BJ (cell line): ENCODE measurements around the gene UXS1. TPM values are rescaled to one million over a fixed set of nuclear protein-coding genes. Genes with fewer than 3 reads are reported as not detected.

Experiments used
- CTCF ChIA-PET: fragments of 350-600 bp; formaldehyde crosslinking; extraction: SDS; loops from one replicate; lab custom pipeline; 2021; ENCODE audit warnings: antibody characterized with exemption, inconsistent platforms; lab: Yijun Ruan, JAX
- POLR2A ChIA-PET: fragments of 300-600 bp; sonication (Branson Sonifier 250); formaldehyde crosslinking; extraction: SDS; loops from one replicate; lab custom pipeline; 2021; ENCODE audit warnings: antibody characterized with exemption; lab: Charles Lee
- DNase-seq: peaks from one replicate; pipeline ENCODE4 v3.0.0-alpha.2; 2011; ENCODE audit warnings: low read depth
- H3K27me3 ChIP-seq: 2 replicates; pipeline ENCODE4 v1.6.0; 2011; ENCODE audit warnings: low read length; ENCODE audit not compliant: control insufficient read depth, insufficient read depth
- H3K36me3 ChIP-seq: 2 replicates; pipeline ENCODE4 v1.5.1; 2011; ENCODE audit warnings: low read length; ENCODE audit not compliant: control insufficient read depth, insufficient read depth
- H3K4me3 ChIP-seq: 2 replicates; pipeline ENCODE4 v1.5.1; 2011; ENCODE audit warnings: low read depth, mild to moderate bottlenecking, control low read depth, low read length
- CTCF ChIP-seq: IDR thresholded peaks from 2 replicates; pipeline ENCODE4 v1.5.1; 2011; ENCODE audit warnings: low read depth, mild to moderate bottlenecking, control low read depth, inconsistent platforms, low read length, moderate library complexity; ENCODE audit not compliant: insufficient read depth
- polyA plus RNA-seq: library from polyadenylated mRNA; depleted of rRNA; stranded (reverse); fragments of >200 nt; gene quantifications from 2 replicates; pipeline ENCODE4 v1.2.3, GENCODE V29; 2011

The UXS1 gene
- polyA plus RNA-seq, 1 experiment: 46.3 TPM

- DNase-seq: no peak
- H3K27me3 ChIP-seq: no peaks in the 10 kb centered on the region
- CTCF ChIA-PET: no interaction called here
- no peak for TF ChIP-seq CTCF
- H3K36me3 ChIP-seq: peaks cover 4% of the 10 kb centered on the region; the same call in 1 of the 2 replicates
- POLR2A ChIA-PET: no interaction called here
- no peak overlapping the region for H3K4me3 ChIP-seq
These were observed 69.1 kb downstream of the UXS1 start for GRCh38 chr2:106124905-106125549.

- TF ChIP-seq CTCF: no peak
- H3K36me3 ChIP-seq: peaks cover 4% of the 10 kb centered on the region; the same call in 1 of the 2 replicates
- no peak overlapping the region for H3K4me3 ChIP-seq
- DNase-seq: no peak
- H3K27me3 ChIP-seq: no peaks in the 10 kb centered on the region
- ChIA-PET POLR2A (no interaction called here), CTCF (no interaction called here)
These were observed 69.9 kb downstream of the UXS1 start for GRCh38 chr2:106124106-106124756.

DNA sequence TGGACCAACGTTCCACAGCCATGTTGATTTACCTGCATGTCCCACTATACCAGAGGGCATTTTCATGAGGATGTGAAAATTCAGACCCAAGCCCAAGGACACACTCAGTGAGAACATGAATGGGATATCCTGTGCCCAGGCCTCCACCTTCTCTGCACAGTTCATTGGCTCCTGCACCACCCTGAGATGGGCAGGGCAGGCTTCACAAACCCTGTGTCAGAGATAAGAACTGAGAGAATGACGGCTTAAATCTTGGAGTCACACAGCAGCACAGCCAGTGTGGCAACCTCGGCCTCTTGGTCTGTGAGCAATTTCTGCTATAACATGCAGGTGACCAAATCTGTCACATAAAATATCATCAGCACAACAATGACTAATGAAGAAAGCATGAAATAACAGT, 71.9 kb downstream of the UXS1 start:
- Histone ChIP-seq H3K27me3 (no peaks in the 10 kb centered on the region), H3K36me3 (peaks cover 4% of the 10 kb centered on the region; the same call in 1 of the 2 replicates), H3K4me3 (no peak overlapping the region)
- CTCF ChIA-PET: interaction anchor here (0.8 kb wide), 1 partner anchor 15 kb away, joined by 3 read pairs; no protein-coding TSS in a partner anchor
- no peak for DNase-seq
- TF ChIP-seq CTCF: no peak
- POLR2A ChIA-PET: no interaction called here

DNA sequence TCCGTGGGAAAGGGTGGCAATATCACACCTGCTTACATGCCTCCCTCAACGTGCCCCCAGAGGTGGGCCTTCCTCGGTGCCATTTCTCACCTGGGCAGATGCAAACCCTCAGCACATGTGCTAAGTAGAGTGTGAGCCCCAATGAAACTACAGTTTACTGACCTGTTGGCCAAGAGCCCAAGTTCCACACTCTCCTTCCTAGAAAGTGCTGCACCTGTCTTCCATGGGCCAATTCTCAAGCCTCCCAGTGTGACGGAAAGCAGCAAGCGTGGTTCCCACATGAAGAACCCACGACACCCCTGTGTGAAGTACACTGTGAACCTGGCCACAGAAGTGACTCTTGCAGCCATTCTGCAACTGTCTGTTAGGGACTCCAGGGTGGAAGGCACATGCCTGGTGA, 73.7 kb downstream of the UXS1 start:
- H3K36me3 ChIP-seq: peaks cover 4% of the 10 kb centered on the region; the same call in 1 of the 2 replicates
- H3K27me3 ChIP-seq: no peaks in the 10 kb centered on the region
- no peak for DNase-seq
- no peak for TF ChIP-seq CTCF
- CTCF ChIA-PET: no interaction called here
- POLR2A ChIA-PET: no interaction called here
- no peak overlapping the region for H3K4me3 ChIP-seq

DNA sequence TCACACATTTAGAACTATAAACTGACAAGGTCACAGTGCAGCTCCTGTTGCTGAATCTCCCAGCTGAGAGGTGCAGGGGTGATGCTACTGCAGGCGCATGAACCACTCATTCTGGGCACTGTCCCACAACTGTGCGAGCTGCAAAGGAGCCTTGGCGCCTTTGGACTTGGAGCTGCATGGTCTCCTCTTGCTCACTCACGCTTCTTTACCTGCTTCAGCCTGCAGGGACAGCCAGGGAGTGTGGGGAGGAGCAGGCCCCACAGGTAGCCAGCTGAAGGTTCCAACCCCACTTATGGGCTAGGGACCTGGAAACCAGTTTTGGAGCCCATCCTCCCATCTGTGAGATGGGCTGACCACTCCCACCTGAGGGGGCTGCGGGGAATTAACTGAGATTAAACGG, 75.0 kb downstream of the UXS1 start:
- TF ChIP-seq CTCF: no peak
- no peak for DNase-seq
- ChIA-PET CTCF (interaction anchor here (0.8 to 0.9 kb wide), 2 partner anchors 14 to 49 kb away, joined by 3 to 5 read pairs; no protein-coding TSS in a partner anchor), POLR2A (no interaction called here)
- no peaks in the 10 kb centered on the region for H3K27me3 ChIP-seq
- H3K4me3 ChIP-seq: no peak overlapping the region
- peaks cover 3% of the 10 kb centered on the region; the same call in 1 of the 2 replicates for H3K36me3 ChIP-seq
